ENCODE results near the gene RDH16.

The RDH16 gene, protein sequence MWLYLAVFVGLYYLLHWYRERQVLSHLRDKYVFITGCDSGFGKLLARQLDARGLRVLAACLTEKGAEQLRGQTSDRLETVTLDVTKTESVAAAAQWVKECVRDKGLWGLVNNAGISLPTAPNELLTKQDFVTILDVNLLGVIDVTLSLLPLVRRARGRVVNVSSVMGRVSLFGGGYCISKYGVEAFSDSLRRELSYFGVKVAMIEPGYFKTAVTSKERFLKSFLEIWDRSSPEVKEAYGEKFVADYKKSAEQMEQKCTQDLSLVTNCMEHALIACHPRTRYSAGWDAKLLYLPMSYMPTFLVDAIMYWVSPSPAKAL

DNA sequence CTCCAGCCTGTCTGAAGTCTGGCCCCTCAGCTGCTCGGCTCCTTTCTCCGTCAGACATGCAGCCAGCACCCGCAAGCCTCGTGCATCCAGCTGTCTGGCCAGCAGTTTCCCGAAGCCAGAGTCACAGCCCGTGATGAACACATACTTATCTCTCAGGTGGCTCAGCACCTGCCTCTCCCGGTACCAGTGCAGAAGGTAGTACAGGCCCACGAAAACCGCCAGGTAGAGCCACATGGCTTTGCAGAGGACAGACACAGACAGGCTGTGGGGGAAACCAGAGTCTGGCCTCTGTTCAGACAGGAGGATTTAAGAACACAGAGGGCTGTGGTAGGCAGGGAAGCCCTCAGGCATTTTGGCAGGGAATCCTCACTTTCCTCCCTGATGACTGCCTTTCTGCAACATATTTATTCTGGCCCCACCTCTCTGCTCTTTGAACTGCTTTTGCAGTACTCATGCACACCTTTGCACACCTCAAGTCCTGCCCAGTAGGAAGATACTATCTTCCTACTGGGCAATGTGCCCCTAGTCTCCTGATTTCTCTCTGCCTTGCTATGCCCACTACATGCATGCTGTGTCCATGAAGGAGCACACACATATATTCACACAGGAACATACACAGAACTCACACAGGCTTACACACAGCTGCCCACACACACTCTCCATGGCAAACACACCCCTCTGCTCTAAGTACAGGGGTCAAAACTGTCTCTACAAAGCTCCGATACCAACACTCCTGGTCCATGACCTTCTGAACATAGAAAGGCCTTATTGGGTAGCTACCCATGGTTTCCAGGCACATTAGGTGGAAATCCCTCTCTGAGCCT, at the start of gene RDH16:
Gene RDH16 (minus strand): TSS at position 380 of the 824 bp plus-strand sequence. CDS start 146 bp downstream, at position 234.
- DNase-seq, result no peak

GRCh38 chr12:57006809-57007475, 49.5 kb upstream of the RDH16 start:
- no peak for DNase-seq

DNA sequence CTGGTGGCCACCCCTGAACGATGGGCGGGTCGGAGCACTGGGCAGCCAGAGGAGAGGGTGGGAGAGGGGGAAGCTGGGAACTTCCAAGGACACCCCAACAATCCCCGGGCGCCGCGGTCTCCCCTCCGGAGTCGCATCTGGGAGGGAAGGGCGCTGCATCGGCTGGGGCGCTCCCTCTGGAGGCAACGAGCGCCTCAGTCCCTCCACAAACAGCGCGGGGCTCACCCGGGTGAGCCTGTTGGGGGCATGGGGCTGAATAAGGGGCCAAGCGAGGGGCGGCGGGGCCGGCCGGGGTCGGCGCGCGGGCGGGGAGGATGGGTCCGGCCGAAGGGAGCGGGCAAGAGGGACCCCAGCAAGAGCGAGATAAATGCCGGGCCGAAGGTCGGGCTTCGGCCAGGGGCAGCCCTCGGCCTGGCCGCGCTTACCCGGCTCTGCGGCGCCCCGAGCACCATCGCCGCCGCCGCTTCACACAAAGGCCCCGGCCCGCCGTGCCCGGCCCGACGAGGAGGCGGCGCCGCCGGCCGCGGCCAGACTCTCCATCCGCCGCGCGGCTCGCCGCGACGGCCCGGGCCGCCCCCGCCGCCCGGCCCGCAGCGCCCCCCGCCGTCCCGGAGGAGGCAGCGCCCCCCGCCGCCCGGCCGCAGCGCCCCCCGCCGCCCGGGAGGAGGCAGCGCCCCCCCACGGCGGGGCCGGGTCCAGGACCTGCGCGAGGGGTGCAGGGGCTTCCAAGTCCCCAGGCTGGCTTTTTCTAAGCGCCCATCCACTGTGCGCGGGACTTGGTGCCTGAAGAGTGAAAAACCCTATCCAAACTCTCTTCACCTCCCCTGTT, 48.8 kb upstream of the RDH16 start, which contains the start of gene ZBTB39:
Gene ZBTB39 (minus strand): TSS at position 567 of the 829 bp plus-strand sequence. CDS start 1,629 bp downstream, outside the sequence.
- peak; percentile 70 for DNase-seq

DNA sequence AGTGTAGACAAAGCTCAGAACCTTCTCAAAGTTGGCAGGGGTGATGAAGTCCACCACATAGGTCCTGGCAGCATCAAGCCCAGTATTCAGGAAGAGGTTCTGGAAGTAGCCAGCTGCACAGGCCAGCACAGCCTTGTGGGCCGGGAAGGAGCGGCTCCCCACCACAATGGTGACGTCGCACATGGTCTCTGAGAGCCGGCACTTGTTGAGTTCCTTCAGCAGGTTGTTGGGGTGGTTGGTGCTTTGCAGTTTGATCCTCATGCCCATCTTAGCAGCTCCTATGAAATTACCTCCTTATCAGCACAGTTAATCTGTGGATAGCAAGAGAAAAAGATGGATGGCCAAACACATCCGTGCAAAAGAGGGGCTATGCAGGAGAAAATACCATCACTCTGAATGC, 47.2 kb upstream of the RDH16 start:
- DNase-seq, result no peak

GRCh38 chr12:57003395-57003794, 46.0 kb upstream of the RDH16 start:
- DNase-seq, result no peak

DNA sequence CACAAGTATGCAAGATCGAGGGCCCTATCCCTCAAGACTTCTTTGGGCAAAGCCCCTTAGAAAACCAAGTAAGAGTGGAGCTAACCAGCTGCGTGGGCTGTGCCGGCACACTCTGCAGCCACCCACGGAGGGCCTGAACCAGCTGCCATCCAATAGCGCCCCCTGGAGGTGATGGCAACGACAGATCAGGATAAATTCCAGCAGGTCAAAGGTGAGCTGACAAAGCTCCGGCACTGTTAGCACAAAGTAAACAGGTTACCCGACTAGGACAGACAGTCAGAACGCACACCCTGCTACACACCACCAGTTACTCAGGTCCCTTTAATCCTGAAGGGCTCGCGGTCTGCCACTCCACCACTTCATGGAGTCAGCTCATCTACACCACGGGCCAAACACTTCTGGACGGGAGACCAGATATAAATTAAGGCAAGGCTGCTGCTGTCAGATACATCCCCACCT, 44.1 kb upstream of the RDH16 start:
- DNase-seq, result peak; percentile 72

DNA sequence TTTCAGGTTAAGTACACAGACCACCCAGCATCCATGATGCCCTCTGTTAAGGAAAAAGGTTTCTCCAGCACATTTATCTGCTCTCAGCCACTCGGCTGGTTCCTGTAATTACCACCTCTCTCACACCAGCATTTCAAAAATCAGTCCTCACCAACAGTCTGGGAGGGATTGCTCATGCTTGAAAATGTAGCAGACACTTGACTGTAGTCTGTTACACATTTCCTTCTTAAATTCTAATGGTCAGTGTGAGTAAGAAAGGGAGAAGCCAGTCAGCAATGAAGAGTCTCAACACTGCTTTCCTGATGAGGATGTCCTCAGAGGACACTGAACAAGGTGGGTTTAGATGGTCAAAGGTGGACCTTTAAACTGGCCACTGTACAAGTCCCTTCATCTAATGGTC, 43.0 kb upstream of the RDH16 start:
- DNase-seq, result no peak

DNA sequence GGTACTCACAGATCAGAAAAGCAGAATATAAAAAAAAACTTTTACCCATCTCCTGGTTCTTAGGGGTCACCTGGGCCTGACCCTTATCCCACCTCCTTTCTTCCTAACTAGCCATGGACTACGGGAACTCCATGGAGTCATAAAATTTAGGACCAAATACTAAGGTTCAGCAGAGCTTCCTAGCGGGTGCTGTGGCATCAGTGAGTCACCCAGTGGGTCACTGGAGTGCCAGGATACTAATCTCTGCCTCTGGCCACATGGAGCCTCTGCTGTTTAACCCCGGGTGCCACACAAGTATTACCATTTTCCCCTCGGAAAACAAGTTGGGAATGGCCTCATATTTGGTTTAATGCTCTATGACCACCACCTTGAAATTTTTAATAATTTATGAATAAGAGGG, 42.0 kb upstream of the RDH16 start:
- DNase-seq, result no peak

- peak; percentile 40 for DNase-seq
Observed at GRCh38 chr12:56998981-56999380, 41.6 kb upstream of the RDH16 start.

DNA sequence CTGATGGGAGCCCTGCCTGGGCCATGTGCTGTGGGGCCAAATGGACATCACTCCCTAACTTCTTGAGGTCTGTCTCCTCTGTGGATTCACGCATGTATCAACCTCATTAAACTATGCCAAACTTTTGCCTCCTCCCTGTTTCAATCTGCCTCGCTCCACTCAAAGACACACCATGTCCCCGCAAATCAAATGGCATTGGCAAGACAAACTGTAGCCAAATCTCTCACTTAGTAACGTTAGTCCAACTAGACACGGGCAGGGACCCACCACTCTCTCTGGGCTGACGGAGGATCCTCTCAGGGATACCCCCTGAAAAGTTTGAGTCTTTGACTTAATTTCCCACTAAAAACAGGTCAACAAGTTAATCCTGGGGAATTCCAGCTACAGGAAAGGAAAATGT, 40.9 kb upstream of the RDH16 start:
- DNase-seq, result no peak

GRCh38 chr12:56996793-56997545, 39.6 kb upstream of the RDH16 start:
- no peak for DNase-seq

- DNase-seq, result no peak
Observed at GRCh38 chr12:56995930-56996496, 38.6 kb upstream of the RDH16 start.

DNA sequence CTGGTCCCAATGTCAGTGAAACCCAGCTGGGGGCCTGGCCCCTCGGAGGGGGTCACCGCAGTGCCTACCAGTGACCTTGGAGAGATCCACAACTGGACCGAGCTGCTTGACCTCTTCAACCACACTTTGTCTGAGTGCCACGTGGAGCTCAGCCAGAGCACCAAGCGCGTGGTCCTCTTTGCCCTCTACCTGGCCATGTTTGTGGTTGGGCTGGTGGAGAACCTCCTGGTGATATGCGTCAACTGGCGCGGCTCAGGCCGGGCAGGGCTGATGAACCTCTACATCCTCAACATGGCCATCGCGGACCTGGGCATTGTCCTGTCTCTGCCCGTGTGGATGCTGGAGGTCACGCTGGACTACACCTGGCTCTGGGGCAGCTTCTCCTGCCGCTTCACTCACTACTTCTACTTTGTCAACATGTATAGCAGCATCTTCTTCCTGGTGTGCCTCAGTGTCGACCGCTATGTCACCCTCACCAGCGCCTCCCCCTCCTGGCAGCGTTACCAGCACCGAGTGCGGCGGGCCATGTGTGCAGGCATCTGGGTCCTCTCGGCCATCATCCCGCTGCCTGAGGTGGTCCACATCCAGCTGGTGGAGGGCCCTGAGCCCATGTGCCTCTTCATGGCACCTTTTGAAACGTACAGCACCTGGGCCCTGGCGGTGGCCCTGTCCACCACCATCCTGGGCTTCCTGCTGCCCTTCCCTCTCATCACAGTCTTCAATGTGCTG, 38.0 kb upstream of the RDH16 start:
- DNase-seq, result no peak

- DNase-seq, result no peak
Observed at GRCh38 chr12:56994231-56994746, 36.9 kb upstream of the RDH16 start.

DNA sequence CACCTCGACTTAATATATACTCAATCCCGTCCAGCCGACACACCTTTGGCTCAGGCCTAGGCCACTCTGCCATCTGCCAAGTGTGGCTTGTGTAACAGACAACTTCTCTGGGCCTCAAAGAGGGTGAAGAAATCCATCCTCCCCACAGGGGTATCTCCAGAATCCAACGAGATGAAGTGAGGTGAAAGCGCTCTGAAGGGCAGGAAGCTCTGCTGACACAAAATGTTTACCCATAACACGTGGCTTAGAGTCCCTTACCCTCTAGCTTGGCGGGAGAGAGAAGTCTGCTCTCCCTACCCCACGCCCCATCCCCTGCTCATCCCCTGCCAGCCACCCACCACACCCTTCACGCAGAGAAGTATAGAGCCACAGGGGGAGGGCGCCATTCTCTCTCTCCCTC, 35.9 kb upstream of the RDH16 start:
- DNase-seq, result no peak

DNA sequence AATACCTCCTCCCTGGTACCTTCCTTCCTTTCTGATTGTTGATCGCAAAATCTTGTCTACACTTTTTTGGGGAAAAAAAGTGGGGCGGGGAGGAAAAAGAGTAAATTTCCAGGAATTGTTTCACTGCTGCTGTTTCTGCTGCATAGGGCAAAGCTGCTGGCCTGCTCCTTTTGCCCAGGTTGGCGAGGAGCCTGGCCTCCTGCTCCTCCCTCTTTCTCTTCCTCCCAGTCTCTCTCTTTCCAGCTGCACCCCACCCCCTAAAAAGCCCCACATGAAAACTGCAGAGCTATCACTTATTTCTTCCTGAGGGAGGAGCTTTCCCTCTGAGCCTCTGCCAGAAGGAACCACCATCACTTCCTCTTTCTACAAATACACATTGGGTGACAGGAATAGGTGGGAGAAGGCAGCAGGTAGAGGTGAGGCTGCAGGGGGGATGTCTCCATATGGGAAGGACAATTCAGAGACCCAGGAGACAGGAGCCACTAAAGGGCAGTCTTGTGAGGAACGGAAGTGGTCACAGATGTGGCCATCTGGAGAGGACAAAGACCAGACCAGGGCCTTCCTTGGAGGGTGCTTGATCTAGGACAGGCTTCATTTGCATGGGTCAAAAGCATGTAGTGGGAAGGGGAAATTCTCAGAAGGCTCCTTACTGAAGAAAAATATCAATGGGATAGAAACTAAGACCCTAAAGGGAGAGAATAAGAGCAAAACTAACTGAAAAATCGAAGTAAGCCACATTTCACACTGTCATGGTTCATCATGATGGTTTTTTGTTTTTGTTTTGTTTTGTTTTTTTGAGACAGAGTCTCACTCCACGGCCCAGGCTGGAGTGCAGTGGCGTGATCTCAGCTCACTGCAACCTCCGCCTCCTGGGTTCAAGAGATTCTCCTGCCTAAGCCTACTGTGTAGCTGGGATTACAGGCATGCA, 34.2 kb upstream of the RDH16 start:
- no peak for DNase-seq

- no peak for DNase-seq
Observed at GRCh38 chr12:56990648-56991318, 33.4 kb upstream of the RDH16 start.

GRCh38 chr12:56989861-56990610, 32.6 kb upstream of the RDH16 start:
- DNase-seq, result no peak
